CD4-positive, alpha-beta T cell treated with Interleukin-10 for 1 hour (primary cell): Measurements from ENCODE around the gene WDR46.

Experiments used
- DNase-seq: peaks from one replicate; pipeline ENCODE4 v3.0.0-alpha.2; 2020

WDR46 gene, protein sequence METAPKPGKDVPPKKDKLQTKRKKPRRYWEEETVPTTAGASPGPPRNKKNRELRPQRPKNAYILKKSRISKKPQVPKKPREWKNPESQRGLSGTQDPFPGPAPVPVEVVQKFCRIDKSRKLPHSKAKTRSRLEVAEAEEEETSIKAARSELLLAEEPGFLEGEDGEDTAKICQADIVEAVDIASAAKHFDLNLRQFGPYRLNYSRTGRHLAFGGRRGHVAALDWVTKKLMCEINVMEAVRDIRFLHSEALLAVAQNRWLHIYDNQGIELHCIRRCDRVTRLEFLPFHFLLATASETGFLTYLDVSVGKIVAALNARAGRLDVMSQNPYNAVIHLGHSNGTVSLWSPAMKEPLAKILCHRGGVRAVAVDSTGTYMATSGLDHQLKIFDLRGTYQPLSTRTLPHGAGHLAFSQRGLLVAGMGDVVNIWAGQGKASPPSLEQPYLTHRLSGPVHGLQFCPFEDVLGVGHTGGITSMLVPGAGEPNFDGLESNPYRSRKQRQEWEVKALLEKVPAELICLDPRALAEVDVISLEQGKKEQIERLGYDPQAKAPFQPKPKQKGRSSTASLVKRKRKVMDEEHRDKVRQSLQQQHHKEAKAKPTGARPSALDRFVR

DNA sequence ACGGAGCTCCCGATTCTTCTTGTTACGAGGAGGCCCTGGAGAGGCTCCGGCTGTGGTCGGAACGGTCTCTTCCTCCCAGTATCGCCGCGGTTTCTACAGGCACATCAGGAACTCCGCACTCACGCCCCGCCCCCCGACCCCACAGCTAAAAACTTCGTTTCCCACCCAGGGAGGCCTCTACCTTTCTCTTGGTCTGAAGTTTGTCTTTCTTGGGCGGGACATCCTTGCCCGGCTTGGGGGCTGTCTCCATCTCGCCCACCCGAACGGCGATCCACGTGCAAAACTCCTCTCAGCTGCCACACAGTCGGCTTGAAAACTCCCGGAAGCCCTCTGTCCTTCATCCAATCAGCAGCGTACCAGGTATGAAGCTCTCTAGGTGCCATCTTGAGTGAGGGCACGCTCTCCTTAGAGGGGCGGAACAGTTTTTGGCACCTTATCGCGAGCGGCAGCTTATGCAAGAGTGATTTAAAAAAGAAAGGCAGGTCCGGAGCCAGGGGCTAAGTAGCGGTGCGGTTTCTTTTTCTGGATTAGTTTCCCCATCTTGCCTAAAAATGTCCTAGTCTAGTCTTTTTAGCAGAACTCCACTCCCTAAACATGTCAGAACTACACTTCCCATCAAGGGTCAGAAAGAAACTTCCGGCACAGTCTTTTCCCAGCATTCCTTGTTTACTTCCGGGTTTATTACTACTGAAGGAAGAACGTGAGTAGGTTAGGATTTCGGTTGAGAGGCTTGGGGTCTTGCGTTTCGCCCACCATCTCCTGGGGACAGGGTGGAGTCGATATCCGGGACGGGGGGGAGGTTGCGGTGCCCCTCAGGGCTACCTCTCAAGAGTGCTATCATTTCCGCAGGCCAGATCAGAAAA lies at the start of gene WDR46, which contains the start of gene PFDN6:
TSS of gene WDR46 (minus strand) at position 319 of the 863 bp plus-strand sequence. CDS start at position 250, 69 bp downstream.
TSS of gene PFDN6 (plus strand) at position 681 of the 863 bp plus-strand sequence. CDS start 256 bp downstream, outside the sequence.
- DNase-seq: peak; percentile 90

DNA sequence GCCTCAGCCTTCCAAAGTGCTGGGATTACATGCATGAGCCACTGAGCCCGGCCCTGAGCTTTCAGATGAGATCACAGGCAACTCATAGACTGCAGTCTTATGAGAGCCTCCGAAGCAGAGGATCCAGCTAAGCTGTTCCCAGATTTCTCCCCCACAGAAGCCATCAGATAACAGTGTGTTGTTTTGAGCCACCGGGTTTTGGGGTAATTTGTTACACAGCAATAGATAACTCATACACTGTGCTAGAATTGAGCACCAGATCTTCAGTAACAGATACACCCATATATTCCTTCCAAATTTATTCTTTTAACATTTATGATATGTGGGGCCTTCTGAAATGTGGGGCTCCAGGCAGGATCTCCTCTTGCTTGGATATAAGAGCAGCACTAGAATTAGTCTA lies 47.5 kb upstream of the WDR46 start:
- no peak for DNase-seq

DNA sequence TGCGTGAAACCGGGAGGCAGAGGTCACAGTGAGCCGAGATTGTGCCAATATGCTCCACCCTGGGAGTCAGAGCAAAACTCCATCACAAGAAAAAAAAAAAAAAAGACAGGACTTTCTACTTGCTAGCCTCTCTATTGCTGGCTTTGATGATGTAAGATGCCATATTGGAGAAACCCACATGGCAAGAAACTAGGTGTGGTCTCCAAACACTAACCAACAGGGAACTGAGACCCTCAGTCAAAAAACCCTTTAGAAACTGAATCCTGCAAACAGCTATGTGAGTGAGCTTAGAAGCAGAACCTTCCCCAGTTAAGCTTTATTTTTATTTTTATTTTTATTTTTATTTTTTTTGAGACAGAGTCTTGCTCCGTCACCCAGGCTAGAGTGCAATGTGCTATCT lies 46.9 kb upstream of the WDR46 start:
- no peak for DNase-seq

DNA sequence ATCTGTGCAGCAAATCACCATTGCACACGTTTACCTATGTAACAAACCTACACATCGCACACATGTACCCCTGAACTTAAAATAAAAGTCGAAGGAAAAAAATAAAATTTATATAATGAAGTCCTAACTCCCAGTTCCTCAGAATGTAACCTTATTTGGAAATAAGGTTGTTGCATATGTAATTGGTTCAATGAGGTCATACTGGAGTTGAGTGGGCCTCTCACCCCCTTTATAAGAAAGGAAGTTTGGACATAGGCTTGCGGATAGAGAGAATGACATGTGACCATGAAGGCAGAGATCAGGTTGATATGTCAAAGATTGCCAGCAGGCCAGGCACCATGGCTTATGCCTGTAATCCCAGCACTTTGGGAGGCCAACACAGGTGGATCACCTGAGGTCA lies 44.6 kb upstream of the WDR46 start:
- DNase-seq: no peak

DNA sequence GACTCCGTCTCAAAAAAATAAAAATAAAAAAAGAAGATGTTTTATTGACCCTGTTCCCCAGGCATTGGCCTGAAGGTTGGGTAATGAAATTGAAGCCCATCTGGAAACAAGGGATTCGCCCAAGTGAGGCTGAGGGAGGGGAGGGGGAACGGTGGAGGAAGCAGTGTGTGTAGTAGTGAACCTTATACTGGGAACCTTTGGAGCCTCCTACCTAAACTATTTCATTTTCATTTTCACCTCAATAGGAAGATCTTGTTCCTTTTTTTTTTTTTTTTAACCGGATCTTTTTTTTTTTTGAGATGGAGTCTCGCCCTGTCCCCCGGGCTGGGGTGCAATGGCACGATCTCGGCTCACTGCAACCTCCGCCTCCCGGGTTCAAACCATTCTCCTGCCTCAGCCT lies 41.7 kb upstream of the WDR46 start:
- no peak for DNase-seq

DNA sequence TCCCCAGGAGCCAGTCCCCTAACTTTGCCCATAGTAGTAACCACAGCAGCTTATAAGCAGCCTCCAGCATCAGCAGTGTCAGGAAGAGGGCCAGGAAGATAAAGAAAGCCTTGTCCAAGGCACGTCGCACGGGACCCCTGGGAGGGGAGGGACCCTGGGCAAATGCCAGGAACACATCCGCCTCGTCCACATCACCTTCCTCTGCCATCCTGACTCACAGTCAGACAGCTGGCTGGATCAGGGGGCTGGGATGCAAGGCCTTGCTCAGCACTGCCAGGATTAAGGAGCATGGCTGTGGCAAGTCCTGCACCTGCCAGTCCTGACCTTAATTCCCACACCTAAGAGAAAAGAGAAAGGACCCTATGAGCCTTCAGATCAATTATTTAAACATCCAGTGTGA lies 40.0 kb upstream of the WDR46 start:
- no peak for DNase-seq

DNA sequence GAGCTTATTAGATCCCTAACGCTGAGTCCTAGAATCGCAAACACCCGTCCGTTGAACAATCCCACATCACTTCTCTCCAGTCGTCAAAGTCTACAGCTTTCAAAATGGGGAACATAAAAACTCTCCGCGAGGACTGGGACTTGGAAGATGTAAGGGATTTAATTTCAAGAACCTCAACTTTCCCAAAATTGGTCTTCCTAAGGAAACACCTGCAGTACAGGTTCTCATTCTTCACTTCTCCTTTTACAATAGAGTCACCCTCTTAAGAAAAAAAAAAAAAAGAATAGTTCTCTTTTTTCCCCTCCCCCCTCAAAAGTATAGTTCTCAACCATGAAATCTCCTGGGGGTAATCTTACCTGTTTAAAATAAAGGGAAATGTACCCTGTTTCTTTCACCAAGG lies 35.1 kb upstream of the WDR46 start:
- no peak for DNase-seq

DNA sequence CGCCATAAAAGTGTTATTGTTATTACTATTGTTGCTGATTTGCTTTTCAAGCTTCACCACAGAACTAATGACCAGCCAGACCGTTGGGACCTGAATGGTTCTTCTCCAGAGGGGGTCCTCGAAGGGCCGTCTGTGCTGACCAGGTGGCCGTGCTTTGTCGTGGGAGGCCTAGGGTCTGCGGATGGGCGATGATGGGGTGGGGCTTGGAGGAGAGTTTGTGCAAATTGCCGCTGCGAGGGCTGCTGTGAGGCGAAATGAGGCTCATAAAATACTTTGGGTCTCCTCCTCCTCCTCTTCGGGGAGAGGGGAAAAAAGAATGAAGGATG lies 34.5 kb upstream of the WDR46 start:
- no peak for DNase-seq

DNA sequence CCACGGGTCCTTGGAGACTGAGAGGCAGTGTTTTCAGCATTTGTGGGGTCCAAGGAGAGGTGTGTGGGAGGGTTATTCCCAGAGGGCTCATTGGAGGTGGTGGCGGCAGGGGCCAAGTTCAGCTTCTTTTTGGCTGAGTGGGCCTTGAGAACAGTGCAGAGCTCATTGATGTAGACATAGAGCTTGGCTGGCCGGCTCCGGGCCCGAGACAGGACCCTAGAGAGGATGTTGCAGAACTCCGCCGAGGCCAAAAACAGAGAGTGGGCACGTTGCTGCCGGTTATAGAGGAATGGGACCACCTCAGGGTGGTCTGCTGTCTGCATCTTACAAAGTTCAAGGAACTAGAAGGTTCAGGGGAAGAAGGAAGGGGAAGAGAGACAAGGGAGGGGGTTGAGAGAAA lies 32.2 kb upstream of the WDR46 start:
- DNase-seq: no peak

DNA sequence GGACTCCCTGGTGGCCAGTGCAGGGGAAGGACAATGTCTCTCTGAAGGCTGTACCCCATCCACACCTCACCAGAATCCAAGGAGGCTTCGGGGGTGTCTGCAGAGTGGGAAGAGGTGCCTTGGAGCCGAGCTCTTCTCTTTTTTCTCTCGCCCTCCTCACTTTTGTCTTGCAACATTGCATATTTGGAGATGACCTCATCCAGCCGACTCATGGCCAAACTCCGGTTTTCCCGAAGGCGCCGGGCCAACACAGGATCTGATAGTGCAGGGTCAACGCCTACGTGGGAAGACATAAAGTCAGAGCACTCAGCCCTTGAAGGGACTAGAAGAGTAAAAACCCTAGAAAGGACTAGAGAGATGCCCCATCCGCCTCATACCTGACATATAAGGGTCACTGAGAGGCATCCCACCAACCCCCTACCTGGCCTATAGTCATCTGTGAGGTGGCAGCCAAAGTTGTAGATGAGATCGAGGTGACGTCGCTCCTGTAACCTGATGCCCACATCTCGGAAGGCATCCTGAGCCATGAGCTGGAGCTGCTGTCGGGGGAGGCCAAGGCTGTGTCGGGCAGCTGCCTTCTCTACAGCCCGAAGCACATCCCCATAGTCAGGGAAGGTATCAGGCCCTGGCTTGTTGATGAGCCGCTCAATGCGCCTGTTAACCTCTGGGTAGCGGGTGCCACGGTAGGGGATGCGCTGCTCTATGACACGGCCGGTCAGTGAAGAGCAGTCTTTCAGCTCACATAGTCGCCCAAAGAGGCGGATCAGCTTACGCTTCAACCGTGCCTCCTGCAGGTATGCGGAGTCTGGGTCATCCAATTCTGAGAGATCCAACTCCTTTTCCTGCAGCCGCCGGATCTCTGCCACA lies 31.5 kb upstream of the WDR46 start:
- no peak for DNase-seq

DNA sequence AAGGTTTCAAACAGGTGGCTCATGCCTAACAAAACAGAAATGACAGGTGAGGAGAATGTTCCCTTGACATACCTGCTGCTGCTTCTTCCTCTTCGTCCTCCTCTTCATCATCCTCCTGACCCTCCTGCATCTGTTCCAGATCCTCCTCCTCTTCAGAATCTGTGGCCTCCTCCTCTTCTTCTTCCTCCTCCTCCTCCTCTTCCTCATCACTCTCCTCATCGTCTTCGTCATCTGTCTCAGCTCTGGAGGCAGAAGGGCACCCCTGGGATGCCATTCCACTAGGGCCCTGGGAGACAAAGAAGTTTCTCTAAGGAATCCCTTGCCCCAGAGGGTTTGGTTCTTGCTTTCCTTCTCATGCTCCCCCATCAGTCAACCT lies 30.9 kb upstream of the WDR46 start:
- no peak for DNase-seq

DNA sequence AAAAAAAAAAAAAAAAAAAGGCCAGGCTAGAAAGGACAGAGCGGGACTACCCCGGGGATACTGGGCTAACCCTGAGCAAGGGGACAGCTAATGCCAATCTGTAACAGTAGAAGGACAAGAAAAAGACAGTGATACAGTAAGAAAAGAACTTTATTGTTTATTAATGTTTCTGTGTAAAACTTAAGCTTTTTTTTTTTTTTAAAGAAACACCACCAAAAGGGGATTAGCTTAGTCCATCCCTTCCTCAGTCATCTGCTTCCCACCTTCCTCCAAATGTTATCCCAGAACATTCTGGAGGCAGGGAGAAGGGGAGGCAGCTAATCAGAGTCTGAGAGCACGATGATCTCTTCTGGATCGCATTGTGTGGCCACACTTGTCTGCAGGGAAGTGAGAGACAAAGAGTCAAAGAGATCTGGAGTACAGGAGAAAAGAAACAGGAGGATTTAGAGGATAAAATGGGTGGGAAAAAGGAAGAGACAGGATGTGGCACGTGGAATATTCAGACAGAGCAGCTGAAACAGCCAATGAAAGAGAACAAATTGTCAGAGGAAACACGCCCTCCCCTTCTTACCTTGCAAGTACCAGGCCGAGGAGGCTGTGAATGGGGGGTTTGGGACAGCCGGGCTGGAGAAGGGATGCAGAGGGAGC lies 29.5 kb upstream of the WDR46 start:
- no peak for DNase-seq

DNA sequence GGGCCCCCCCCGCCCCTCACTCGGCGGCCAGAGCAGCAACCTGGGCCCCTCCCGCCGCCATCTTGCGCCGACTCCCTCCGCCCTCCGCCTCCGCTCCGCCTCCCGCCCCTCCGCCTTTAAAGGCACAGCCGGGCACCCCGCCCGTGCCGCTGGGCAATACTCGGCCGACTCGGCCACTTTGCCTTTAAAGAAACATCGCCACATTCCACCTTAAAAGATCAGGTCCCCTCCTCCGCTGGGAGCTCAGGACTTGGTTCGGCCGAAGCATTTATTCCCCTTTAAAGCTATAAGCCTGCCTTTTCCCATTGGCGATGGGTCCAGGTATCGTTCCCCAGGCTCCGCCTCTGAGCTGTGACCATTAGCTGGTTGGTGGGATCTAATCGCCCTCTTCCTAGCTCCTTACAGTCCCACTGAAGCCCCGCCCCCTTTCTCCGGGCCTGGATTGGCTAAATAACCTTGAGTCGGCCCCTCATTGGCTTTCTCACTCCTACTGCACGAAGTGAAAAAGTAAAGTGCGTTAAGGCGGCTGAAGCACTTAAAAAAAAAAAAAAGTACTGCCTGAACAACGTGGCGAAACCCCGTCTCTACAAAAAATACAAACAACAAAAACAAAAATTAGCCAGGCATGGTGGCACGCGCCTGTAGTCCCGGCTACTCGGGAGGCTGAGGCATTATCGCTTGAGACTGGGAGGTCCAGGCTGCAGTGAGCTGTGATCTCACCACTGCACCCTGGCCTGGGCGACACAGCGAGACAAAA lies 28.8 kb upstream of the WDR46 start, which contains the start of gene ZBTB22:
TSS of gene ZBTB22 (minus strand) at position 76 of the 757 bp plus-strand sequence. CDS start 828 bp downstream, outside the sequence.
- peak; percentile 97 for DNase-seq

DNA sequence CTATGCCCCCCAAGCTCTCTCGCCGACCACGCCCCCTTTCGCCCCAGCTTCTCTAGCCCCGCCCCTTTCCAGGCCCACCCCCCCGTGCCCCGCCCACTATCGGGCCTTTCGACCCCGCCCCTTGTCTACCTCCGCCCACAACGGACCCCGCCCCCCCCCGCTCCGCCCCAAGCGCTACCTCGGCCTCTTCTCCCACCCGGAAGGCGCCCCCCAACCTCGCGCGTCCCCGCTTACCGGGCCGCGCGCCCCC lies 28.3 kb upstream of the WDR46 start:
- no peak for DNase-seq

DNA sequence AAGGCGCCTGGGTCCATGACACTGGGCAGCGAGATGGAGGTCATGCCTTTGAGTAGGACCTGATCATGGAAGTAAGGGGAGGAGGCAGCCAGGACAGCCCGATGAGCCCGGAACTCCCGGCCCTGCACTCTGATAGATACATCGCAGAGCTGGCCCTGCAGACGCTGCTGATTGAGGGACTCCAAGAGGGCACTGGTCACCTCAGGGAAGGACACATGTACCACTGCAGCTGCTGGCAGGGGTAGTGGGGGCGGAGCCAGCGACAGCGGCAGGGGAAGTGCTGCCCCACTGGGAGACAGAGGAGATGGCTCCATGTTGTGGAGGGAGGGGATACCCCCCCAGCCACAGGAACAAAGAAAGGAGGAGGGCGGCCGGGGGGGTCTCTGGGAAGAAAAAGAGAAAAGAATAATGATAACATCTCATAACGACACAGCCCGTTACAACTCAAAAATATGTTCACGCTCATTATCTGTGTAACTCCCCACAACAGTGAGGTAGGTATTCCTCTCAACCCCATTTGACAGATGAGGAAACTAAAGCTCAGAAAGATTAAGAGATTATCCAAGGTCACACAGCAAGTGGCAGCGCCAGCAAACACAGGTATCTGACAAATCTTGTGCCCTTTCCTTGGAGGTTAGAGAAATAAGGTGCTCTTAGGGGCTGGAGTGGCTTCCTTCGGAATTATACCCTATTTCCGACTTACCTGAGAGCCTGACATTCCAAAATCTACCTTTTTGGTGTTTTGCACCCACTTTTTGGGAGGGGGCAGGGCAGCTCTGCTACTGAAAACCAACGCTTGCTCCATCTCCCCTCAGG lies 27.8 kb upstream of the WDR46 start:
- DNase-seq: no peak

DNA sequence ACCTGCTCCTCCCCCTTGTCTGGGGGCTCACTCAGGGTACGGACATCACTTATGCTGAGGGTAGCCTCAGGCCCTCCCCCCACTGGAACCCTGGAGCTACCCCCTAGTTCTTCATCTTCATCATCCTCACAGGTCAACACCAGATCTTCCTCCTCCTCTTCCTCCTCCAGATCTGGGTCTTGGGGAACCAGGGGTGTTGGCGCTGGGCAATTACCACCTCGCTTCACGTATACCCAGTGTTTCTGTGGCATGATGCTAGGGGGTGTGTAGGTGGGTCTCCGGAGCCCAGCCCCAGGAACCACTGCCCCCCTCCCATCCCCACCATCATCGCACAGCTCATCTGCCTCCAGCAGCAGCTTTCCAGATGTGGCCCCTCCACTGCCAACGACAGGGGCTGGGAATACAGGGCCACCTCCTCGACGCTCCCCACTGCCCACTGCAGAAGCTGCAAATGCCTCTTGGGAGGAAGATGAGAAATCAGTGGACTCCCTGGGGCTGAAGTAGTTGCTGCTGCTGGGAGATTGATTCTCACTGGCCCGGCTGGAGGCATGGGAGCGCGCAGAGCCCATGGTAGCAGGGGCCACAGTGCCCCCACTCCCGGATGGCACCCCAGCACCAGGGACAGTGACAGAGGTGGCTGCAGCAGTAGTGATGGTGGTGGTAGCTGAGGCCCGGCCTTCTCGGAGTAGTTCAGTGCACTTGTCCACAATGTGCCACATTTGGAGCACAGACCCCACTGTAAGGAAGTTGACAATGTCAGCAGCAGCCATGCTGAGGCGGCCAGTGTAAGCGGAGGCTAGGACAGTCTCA lies 27.0 kb upstream of the WDR46 start:
- DNase-seq: no peak

DNA sequence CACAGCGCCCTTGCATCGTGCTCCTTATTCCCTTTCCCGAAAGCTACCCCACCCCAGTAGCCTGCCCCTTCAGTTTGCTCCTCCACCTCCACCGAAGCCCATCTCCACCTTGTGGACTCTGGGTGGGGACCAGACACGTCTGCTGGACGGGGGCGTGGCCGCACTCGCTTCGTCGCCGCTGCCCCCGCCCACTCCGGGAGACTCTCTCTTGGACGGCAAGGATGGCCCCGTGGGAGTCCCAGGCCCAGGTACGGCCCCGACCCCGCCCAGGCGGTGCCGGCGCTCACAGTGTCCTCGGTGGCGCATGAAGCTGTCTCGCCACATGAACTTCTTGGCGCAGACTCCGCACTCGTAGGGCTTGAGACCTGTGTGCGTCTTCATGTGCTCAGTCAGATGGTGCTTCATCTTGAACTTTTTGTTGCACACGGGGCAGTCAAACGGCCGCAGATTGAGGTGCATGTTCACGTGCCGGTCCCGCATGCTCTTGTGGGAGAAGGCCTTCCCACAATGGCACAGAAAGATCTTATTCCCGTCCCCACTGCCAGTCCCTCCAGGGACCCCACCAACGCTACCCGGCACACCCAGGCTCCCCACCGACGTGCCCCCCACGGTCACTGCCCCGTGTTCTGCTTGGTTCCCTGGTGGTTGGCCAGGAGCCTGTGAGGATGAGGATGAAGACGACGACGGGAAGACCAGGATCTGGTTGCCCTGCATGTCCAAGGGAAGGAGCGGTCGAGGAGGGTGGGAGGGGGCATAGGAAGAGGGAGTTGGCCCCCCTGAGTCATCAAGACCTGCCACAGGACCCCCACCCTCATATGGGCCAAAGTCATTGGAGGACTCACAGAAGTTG lies 26.1 kb upstream of the WDR46 start:
- peak; percentile 33 for DNase-seq

DNA sequence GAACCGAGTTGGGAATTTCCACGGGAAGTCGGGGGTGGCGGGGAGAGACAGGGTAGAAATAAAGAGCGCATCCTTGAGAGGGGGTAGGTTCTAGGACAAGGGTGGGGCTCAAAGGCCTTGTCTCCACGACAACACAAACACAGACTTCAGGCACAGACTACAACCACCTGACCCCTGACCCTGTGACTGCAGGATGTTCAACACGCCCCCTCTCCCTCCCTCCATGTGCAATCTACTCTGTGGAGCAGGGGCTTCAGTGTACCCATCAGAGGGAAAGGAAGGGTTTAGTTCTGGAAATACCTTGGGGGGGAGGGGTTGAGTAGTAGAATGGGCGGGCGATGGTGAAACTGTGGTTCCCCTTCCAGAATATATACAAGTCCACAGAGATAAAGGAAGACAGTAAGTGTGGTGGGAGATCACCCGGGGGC lies 25.5 kb upstream of the WDR46 start:
- peak; percentile 91 for DNase-seq
